SK-N-SH (cell line): ENCODE measurements around the gene ARHGDIG. TPM values are rescaled to one million over a fixed set of nuclear protein-coding genes. Genes with fewer than 3 reads are reported as not detected.

Source experiments
- CTCF ChIA-PET: fragments of 300-600, 350-600 bp; formaldehyde crosslinking; extraction: SDS; loops from one replicate; lab custom pipeline; 2021; lab: Yijun Ruan, JAX
- POLR2A ChIA-PET: fragments of 350-600 bp; sonication (Branson Sonifier 250); formaldehyde crosslinking; extraction: SDS; loops from one replicate; lab custom pipeline; 2020; ENCODE audit warnings: antibody characterized with exemption, inconsistent platforms; lab: Yijun Ruan, JAX
- DNase-seq: peaks from one replicate; pipeline ENCODE4 v3.0.0; 2012
- H2AFZ ChIP-seq: fragments of 200-600 bp; sonication (generic); 2 replicates; pipeline ENCODE4 v1.8.1; 2016; ENCODE audit warnings: antibody characterized with exemption, mild to moderate bottlenecking, low read depth
- H3F3A ChIP-seq: fragments of 200-600 bp; sonication (generic); replicated peaks from 2 replicates; pipeline ENCODE3; 2016; ENCODE audit warnings: antibody characterized with exemption, mild to moderate bottlenecking; ENCODE audit not compliant: insufficient read depth
- H3K27ac ChIP-seq, 2 experiments: fragments of 200-500 bp in 1 of 2; fragments of 200-600 bp in 1 of 2; sonication (Bioruptor generic) in 1 of 2; sonication (generic), shearing (Covaris generic) in 1 of 2; 2 replicates each; pipeline versions ENCODE4 v1.5.1 to v1.6.1; 2014 to 2016; ENCODE audit warnings: low read depth in 2 of 2, inconsistent platforms in 1 of 2, low read length in 1 of 2, mild to moderate bottlenecking in 1 of 2, mixed read lengths in 1 of 2
- H3K27me3 ChIP-seq: fragments of 200-600 bp; sonication (generic), shearing (Covaris generic); 2 replicates; pipeline ENCODE4 v1.6.1; 2016; ENCODE audit warnings: mixed run types; ENCODE audit not compliant: insufficient read depth
- H3K36me3 ChIP-seq, 2 experiments: fragments of 200-500 bp in 1 of 2; fragments of 200-600 bp in 1 of 2; sonication (Bioruptor generic) in 1 of 2; sonication (generic) in 1 of 2; replicated peaks in 1 of 2; 2 replicates each; pipeline versions ENCODE3 to v1.5.1; 2014 to 2016; ENCODE audit warnings: low read length in 1 of 2, mild to moderate bottlenecking in 1 of 2; ENCODE audit not compliant: insufficient read depth in 2 of 2, control insufficient read depth in 1 of 2
- H3K4me1 ChIP-seq, 2 experiments: fragments of 200-500 bp in 1 of 2; fragments of 200-600 bp in 1 of 2; sonication (Bioruptor generic) in 1 of 2; sonication (generic), shearing (Covaris generic) in 1 of 2; 2 replicates each; pipeline versions ENCODE4 v1.5.1 to v1.6.1; 2014 to 2016; ENCODE audit warnings: low read depth in 1 of 2, low read length in 1 of 2, mixed run types in 1 of 2; ENCODE audit not compliant: insufficient read depth in 2 of 2, control insufficient read depth in 1 of 2
- H3K4me2 ChIP-seq: fragments of 200-600 bp; sonication (generic), shearing (Covaris generic); 2 replicates; pipeline ENCODE4 v1.6.1; 2017; ENCODE audit warnings: mixed run types
- H3K4me3 ChIP-seq, 2 experiments: fragments of 200-500 bp in 1 of 2; fragments of 200-600 bp in 1 of 2; sonication (Bioruptor generic) in 1 of 2; sonication (generic), shearing (Covaris generic) in 1 of 2; 2 replicates each; pipeline versions ENCODE4 v1.5.1 to v1.8.1; 2014 to 2016; ENCODE audit warnings: low read depth in 2 of 2, inconsistent platforms in 1 of 2, low read length in 1 of 2, mild to moderate bottlenecking in 1 of 2, mixed read lengths in 1 of 2, moderate library complexity in 1 of 2
- H3K79me2 ChIP-seq: fragments of 200-600 bp; sonication (generic); 2 replicates; pipeline ENCODE4 v1.8.1; 2017; ENCODE audit warnings: mild to moderate bottlenecking; ENCODE audit not compliant: insufficient read depth
- H3K9ac ChIP-seq: fragments of 200-600 bp; sonication (generic); 2 replicates; pipeline ENCODE4 v1.6.1; 2017; ENCODE audit warnings: mixed run types
- H3K9me2 ChIP-seq: fragments of 200-600 bp; sonication (generic); 2 replicates; pipeline ENCODE4 v1.6.1; 2017; ENCODE audit warnings: mixed run types
- H3K9me3 ChIP-seq: fragments of 200-600 bp; sonication (generic); 2 replicates; pipeline ENCODE4 v1.6.1; 2017; ENCODE audit warnings: mixed run types, mild to moderate bottlenecking, moderate library complexity
- H4K20me1 ChIP-seq: fragments of 200-600 bp; sonication (generic); 2 replicates; pipeline ENCODE4 v1.6.1; 2017; ENCODE audit warnings: mild to moderate bottlenecking, mixed run types; ENCODE audit not compliant: insufficient read depth
- ELF1 ChIP-seq: IDR thresholded peaks from 2 replicates; pipeline ENCODE4 v1.4.0; 2012
- EP300 ChIP-seq, 2 experiments: IDR thresholded peaks; 2 replicates each; pipeline versions ENCODE4 v1.4.0 to v1.6.1; 2012; ENCODE audit warnings: borderline replicate concordance in 1 of 2, low read depth in 1 of 2, low read length in 1 of 2
- FOSL2 ChIP-seq: IDR thresholded peaks from 2 replicates; pipeline ENCODE4 v1.4.0; 2012; ENCODE audit warnings: low read depth, mild to moderate bottlenecking, moderate library complexity, borderline replicate concordance
- FOXJ3 ChIP-seq: sonication (generic); formaldehyde crosslinking; IDR thresholded peaks from 2 replicates; pipeline ENCODE4 v1.5.1; 2020; ENCODE audit warnings: mild to moderate bottlenecking, missing genetic modification reagents
- GATA2 ChIP-seq: sonication (generic); formaldehyde crosslinking; IDR thresholded peaks from 2 replicates; pipeline ENCODE4 v1.5.0; 2020; ENCODE audit warnings: mild to moderate bottlenecking, missing genetic modification reagents
- MEF2A ChIP-seq: IDR thresholded peaks from 2 replicates; pipeline ENCODE4 v1.4.0; 2012; ENCODE audit warnings: low read depth, borderline replicate concordance
- MXI1 ChIP-seq: IDR thresholded peaks from 2 replicates; pipeline ENCODE4 v1.6.1; 2012; ENCODE audit warnings: mild to moderate bottlenecking, low read depth, low read length, improper control_type of control experiment
- NFIC ChIP-seq: IDR thresholded peaks from 2 replicates; pipeline ENCODE4 v1.4.0; 2012; ENCODE audit warnings: borderline replicate concordance
- NRF1 ChIP-seq: IDR thresholded peaks from 2 replicates; pipeline ENCODE4 v1.6.1; 2012; ENCODE audit warnings: low read depth, mild to moderate bottlenecking, low read length
- RAD21 ChIP-seq: IDR thresholded peaks from 2 replicates; pipeline ENCODE4 v1.6.1; 2012; ENCODE audit warnings: mild to moderate bottlenecking, low read length
- TAF1 ChIP-seq: IDR thresholded peaks from 2 replicates; pipeline ENCODE4 v1.6.1; 2012; ENCODE audit warnings: low read depth, mild to moderate bottlenecking, low read length, moderate library complexity, borderline replicate concordance
- TCF12 ChIP-seq: IDR thresholded peaks from 2 replicates; pipeline ENCODE4 v1.4.0; 2012
- WGBS: methylation state at CpG from one replicate; pipeline ENCODE4 v1.1.6; 2017; ENCODE audit warnings: low lambda C conversion rate; 5-methylcytosine and 5-hydroxymethylcytosine counted together
- polyA plus RNA-seq, 3 experiments: library from polyadenylated mRNA; depleted of rRNA; stranded (reverse); fragments of >200 nt; gene quantifications; 2 replicates each; pipeline ENCODE4 v1.2.3, GENCODE V29; 2012
- TF ChIP-seq, protein P1 (sequence below): IDR thresholded peaks from 2 replicates; pipeline ENCODE4 v1.6.1; 2012; ENCODE audit warnings: mild to moderate bottlenecking, low read depth, low read length, moderate library complexity
- TF ChIP-seq, protein P2 (sequence below): fragments of 200-600 bp; sonication (generic); IDR thresholded peaks from 2 replicates; pipeline ENCODE4 v1.6.1; 2017; ENCODE audit warnings: antibody characterized with exemption, mild to moderate bottlenecking, moderate library complexity
- TF ChIP-seq, protein P3 (sequence below): fragments of 150-350 bp; IDR thresholded peaks from 2 replicates; pipeline ENCODE4 v1.6.1; 2017; ENCODE audit warnings: antibody characterized with exemption, low read length, low read depth, borderline replicate concordance

ARHGDIG gene
- polyA plus RNA-seq, 1 of the 3 experiments (the other 2 are of a cell fraction) = 4.8 TPM

DNA sequence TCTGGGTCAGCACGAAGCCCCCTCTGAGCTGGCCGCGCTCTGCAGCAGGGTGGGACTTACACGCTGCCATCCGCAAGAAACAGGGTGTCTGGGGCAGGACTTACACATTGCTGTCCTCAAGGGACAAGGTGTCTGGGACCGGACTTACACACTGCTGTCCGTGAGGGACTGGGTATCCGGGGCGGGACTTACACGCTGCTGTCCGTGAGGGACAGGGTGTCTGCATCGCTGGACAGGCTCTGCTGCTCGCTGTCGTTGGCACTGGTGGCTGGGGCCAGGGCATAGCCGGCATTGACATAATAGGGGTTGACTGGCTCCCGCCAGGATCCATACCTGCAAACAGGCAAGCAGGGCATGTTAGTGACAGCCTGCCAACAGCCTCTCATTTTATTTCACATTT is 34.0 kb downstream of the ARHGDIG start:
- Histone ChIP-seq H3K36me3 (peaks cover 0 to 33% of the 10 kb centered on the region in 2 experiments), H4K20me1 (peaks cover 36% of the 10 kb centered on the region), H3K27me3 (no peaks in the 10 kb centered on the region), H3K4me2 (no peak overlapping the region), H3K9me3 (no peaks in the 10 kb centered on the region), H3K27ac (no peak overlapping the region; a peak in 1 of 4 replicates), H3K9ac (no peak overlapping the region), H3K79me2 (peaks cover 39% of the 10 kb centered on the region), H3K4me1 (peaks cover 0 to 21% of the 10 kb centered on the region in 2 experiments; a peak in 1 of 4 replicates), H3K4me3 (no peak overlapping the region), H2AFZ (no peak overlapping the region), H3F3A (no peaks in the 10 kb centered on the region), H3K9me2 (no peaks in the 10 kb centered on the region)
- DNase-seq = no peak
- ChIA-PET POLR2A (no interaction called here), CTCF (interaction anchor here (0.8 to 1.3 kb wide), 2 partner anchors 8 to 12 kb away, joined by 3 to 5 read pairs; no protein-coding TSS in a partner anchor)
- no peak for TF ChIP-seq TCF12
- no peak for TF ChIP-seq MXI1
- no peak for TF ChIP-seq FOSL2
- no peak for TF ChIP-seq TAF1
- TF ChIP-seq NFIC = no peak
- no peak for TF ChIP-seq GATA2 (CRISPR knock-in tag)
- TF ChIP-seq, protein P1, sequence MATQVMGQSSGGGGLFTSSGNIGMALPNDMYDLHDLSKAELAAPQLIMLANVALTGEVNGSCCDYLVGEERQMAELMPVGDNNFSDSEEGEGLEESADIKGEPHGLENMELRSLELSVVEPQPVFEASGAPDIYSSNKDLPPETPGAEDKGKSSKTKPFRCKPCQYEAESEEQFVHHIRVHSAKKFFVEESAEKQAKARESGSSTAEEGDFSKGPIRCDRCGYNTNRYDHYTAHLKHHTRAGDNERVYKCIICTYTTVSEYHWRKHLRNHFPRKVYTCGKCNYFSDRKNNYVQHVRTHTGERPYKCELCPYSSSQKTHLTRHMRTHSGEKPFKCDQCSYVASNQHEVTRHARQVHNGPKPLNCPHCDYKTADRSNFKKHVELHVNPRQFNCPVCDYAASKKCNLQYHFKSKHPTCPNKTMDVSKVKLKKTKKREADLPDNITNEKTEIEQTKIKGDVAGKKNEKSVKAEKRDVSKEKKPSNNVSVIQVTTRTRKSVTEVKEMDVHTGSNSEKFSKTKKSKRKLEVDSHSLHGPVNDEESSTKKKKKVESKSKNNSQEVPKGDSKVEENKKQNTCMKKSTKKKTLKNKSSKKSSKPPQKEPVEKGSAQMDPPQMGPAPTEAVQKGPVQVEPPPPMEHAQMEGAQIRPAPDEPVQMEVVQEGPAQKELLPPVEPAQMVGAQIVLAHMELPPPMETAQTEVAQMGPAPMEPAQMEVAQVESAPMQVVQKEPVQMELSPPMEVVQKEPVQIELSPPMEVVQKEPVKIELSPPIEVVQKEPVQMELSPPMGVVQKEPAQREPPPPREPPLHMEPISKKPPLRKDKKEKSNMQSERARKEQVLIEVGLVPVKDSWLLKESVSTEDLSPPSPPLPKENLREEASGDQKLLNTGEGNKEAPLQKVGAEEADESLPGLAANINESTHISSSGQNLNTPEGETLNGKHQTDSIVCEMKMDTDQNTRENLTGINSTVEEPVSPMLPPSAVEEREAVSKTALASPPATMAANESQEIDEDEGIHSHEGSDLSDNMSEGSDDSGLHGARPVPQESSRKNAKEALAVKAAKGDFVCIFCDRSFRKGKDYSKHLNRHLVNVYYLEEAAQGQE = no peak
- TF ChIP-seq NRF1 = no peak
- TF ChIP-seq, protein P2, sequence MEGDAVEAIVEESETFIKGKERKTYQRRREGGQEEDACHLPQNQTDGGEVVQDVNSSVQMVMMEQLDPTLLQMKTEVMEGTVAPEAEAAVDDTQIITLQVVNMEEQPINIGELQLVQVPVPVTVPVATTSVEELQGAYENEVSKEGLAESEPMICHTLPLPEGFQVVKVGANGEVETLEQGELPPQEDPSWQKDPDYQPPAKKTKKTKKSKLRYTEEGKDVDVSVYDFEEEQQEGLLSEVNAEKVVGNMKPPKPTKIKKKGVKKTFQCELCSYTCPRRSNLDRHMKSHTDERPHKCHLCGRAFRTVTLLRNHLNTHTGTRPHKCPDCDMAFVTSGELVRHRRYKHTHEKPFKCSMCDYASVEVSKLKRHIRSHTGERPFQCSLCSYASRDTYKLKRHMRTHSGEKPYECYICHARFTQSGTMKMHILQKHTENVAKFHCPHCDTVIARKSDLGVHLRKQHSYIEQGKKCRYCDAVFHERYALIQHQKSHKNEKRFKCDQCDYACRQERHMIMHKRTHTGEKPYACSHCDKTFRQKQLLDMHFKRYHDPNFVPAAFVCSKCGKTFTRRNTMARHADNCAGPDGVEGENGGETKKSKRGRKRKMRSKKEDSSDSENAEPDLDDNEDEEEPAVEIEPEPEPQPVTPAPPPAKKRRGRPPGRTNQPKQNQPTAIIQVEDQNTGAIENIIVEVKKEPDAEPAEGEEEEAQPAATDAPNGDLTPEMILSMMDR = no peak
- TF ChIP-seq MEF2A = no peak
- TF ChIP-seq RAD21 = no peak
- TF ChIP-seq, protein P3, sequence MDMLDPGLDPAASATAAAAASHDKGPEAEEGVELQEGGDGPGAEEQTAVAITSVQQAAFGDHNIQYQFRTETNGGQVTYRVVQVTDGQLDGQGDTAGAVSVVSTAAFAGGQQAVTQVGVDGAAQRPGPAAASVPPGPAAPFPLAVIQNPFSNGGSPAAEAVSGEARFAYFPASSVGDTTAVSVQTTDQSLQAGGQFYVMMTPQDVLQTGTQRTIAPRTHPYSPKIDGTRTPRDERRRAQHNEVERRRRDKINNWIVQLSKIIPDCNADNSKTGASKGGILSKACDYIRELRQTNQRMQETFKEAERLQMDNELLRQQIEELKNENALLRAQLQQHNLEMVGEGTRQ = no peak
- no peak for TF ChIP-seq FOXJ3 (CRISPR knock-in tag)
- no peak for TF ChIP-seq EP300 (IDR thresholded peaks at IDR 0.05; ENCODE audit: borderline replicate concordance in 1 of 2, low read depth in 1 of 2, low read length in 1 of 2)
- TF ChIP-seq ELF1 = no peak
- WGBS = 89% methylated on average over 16 of the region's 16 CpGs
